Panc1 (cell line): Measurements from ENCODE around the gene ASIC1. TPM values are rescaled to one million over a fixed set of nuclear protein-coding genes. Genes with fewer than 3 reads are reported as not detected.

Source experiments
- ATAC-seq: fragments of 200-7000 bp; cut with Tn5 transposase; 2 replicates; pipeline ENCODE4 v1.9.1; 2020; ENCODE audit warnings: mild to moderate bottlenecking, moderate library complexity
- BruUV-seq: library from RNA; stranded (reverse); fragments of 400-500 nt; replicated peaks from 2 replicates; lab custom pipeline; 2021; lab: Mats Ljungman, UMichigan
- CTCF ChIA-PET: fragments of 300-600 bp; sonication (Branson Sonifier 250); formaldehyde crosslinking; loops from one replicate; lab custom pipeline; 2022; ENCODE audit warnings: antibody characterized with exemption; lab: Charles Lee
- POLR2A ChIA-PET: fragments of 300-600 bp; sonication (Branson Sonifier 250); formaldehyde crosslinking; loops from one replicate; lab custom pipeline; 2022; ENCODE audit warnings: antibody characterized with exemption; lab: Charles Lee
- DNase-seq: peaks from one replicate; pipeline ENCODE4 v3.0.0-alpha.2; 2010; ENCODE audit warnings: low read depth, low spot score
- H3K27ac ChIP-seq: 2 replicates; pipeline ENCODE4 v1.5.1; 2011; ENCODE audit warnings: mild to moderate bottlenecking, low read length, inconsistent platforms
- H3K27me3 ChIP-seq: fragments of 200-500 bp; sonication (Bioruptor generic); 2 replicates; pipeline ENCODE4 v1.6.0; 2014; ENCODE audit warnings: low read length, inconsistent platforms; ENCODE audit not compliant: control insufficient read depth, insufficient read depth
- H3K36me3 ChIP-seq: fragments of 200-500 bp; sonication (Bioruptor generic); 2 replicates; pipeline ENCODE4 v1.5.1; 2014; ENCODE audit warnings: inconsistent platforms, mild to moderate bottlenecking, low read length, moderate library complexity; ENCODE audit not compliant: control insufficient read depth, insufficient read depth
- H3K4me1 ChIP-seq: 2 replicates; pipeline ENCODE4 v1.5.1; 2011; ENCODE audit warnings: inconsistent platforms, mild to moderate bottlenecking, low read length, moderate library complexity; ENCODE audit not compliant: control insufficient read depth, insufficient read depth
- H3K4me3 ChIP-seq, 2 experiments: 2 replicates each; pipeline ENCODE4 v1.5.1; 2011 to 2012; ENCODE audit warnings: low read depth in 2 of 2, low read length in 2 of 2, mild to moderate bottlenecking in 2 of 2, inconsistent platforms in 1 of 2, moderate library complexity in 1 of 2
- H3K9me3 ChIP-seq: fragments of 200-500 bp; sonication (Bioruptor generic); 2 replicates; pipeline ENCODE4 v1.5.1; 2014; ENCODE audit warnings: low read depth, mild to moderate bottlenecking, inconsistent platforms, low read length, moderate library complexity; ENCODE audit not compliant: control insufficient read depth, insufficient read depth
- POLR2AphosphoS5 ChIP-seq: IDR thresholded peaks from 2 replicates; pipeline ENCODE4 v1.6.1; 2012; ENCODE audit warnings: mild to moderate bottlenecking, low read depth, low read length, moderate library complexity
- SIN3A ChIP-seq: IDR thresholded peaks from 2 replicates; pipeline ENCODE4 v1.6.1; 2012; ENCODE audit warnings: low read depth, mild to moderate bottlenecking, low read length, moderate library complexity, borderline replicate concordance; ENCODE audit not compliant: insufficient read depth
- TCF7L2 ChIP-seq: IDR thresholded peaks from 2 replicates; pipeline ENCODE4 v1.6.1; 2011; ENCODE audit warnings: mild to moderate bottlenecking, low read depth, low read length, inconsistent platforms
- in situ Hi-C: cut with HindIII; loops from 2 replicates; pipeline ENCODE4 v1.10.0; 2016; ENCODE audit warnings: low sequenced_read_pairs, low pct_unique_long_range_greater_than_20kb
- intact Hi-C: fragments of 100-400 bp; cut with micrococcal nuclease; formaldehyde crosslinking; loops from one replicate; pipeline ENCODE4 v1.10.0; 2022; ENCODE audit not compliant: unreplicated experiment
- total RNA-seq: library from RNA; stranded (reverse); gene quantifications from one replicate; pipeline ENCODE4 v1.2.1, GENCODE V29; 2021; ENCODE audit not compliant: unreplicated experiment
- TF ChIP-seq, protein P1 (sequence below): fragments of 450-650 bp; IDR thresholded peaks from 2 replicates; pipeline ENCODE4 v1.5.1; 2017; ENCODE audit warnings: mild to moderate bottlenecking
- TF ChIP-seq, protein P2 (sequence below), 2 experiments: IDR thresholded peaks; 2 replicates each; pipeline ENCODE4 v1.6.1; 2011 to 2012; ENCODE audit warnings: low read depth in 2 of 2, control low read depth in 1 of 2, low read length in 1 of 2, mild to moderate bottlenecking in 1 of 2, moderate library complexity in 1 of 2; ENCODE audit not compliant: insufficient read depth in 1 of 2

ASIC1 gene
- total RNA-seq, 1 experiment from 2014 or later = 13.5 TPM

DNA sequence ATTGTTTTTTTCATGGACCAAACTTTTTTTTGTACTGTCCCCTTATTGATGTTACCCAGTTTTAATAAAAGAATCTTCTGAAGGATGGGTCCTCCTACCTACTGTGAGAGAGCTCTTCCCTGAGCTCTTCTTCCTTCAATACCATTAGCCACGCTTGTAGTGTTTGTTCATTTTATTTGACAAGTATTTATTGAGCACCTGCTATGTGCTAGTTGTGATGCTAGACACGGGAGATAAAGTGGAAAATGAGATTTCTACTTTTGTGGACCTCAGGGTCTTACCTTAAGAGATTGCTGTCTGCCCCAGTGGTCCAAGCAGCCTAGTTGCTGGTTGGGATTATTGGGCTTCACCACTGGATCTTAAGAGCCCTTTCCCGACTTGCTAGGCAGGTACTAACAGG is 43.2 kb downstream of the ASIC1 start:
- TF ChIP-seq SIN3A (no peak), POLR2AphosphoS5 (no peak; the same call in 1 of the 2 replicates), TCF7L2 (no peak)
- TF ChIP-seq, protein P1, sequence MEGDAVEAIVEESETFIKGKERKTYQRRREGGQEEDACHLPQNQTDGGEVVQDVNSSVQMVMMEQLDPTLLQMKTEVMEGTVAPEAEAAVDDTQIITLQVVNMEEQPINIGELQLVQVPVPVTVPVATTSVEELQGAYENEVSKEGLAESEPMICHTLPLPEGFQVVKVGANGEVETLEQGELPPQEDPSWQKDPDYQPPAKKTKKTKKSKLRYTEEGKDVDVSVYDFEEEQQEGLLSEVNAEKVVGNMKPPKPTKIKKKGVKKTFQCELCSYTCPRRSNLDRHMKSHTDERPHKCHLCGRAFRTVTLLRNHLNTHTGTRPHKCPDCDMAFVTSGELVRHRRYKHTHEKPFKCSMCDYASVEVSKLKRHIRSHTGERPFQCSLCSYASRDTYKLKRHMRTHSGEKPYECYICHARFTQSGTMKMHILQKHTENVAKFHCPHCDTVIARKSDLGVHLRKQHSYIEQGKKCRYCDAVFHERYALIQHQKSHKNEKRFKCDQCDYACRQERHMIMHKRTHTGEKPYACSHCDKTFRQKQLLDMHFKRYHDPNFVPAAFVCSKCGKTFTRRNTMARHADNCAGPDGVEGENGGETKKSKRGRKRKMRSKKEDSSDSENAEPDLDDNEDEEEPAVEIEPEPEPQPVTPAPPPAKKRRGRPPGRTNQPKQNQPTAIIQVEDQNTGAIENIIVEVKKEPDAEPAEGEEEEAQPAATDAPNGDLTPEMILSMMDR = no peak
- TF ChIP-seq, protein P2, sequence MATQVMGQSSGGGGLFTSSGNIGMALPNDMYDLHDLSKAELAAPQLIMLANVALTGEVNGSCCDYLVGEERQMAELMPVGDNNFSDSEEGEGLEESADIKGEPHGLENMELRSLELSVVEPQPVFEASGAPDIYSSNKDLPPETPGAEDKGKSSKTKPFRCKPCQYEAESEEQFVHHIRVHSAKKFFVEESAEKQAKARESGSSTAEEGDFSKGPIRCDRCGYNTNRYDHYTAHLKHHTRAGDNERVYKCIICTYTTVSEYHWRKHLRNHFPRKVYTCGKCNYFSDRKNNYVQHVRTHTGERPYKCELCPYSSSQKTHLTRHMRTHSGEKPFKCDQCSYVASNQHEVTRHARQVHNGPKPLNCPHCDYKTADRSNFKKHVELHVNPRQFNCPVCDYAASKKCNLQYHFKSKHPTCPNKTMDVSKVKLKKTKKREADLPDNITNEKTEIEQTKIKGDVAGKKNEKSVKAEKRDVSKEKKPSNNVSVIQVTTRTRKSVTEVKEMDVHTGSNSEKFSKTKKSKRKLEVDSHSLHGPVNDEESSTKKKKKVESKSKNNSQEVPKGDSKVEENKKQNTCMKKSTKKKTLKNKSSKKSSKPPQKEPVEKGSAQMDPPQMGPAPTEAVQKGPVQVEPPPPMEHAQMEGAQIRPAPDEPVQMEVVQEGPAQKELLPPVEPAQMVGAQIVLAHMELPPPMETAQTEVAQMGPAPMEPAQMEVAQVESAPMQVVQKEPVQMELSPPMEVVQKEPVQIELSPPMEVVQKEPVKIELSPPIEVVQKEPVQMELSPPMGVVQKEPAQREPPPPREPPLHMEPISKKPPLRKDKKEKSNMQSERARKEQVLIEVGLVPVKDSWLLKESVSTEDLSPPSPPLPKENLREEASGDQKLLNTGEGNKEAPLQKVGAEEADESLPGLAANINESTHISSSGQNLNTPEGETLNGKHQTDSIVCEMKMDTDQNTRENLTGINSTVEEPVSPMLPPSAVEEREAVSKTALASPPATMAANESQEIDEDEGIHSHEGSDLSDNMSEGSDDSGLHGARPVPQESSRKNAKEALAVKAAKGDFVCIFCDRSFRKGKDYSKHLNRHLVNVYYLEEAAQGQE (IDR thresholded peaks at IDR 0.05; ENCODE audit: insufficient read depth in 1 of 2, low read depth in 2 of 2, low read length in 1 of 2) = no peak
- no peak overlapping the region for H3K4me3 ChIP-seq
- H3K27ac ChIP-seq = no peak overlapping the region
- DNase-seq (no peak), ATAC-seq (no peak)
- ChIA-PET POLR2A (interaction anchor here (0.5 to 0.6 kb wide), 2 partner anchors 25 to 72 kb away, joined by 4 to 7 read pairs; no protein-coding TSS in a partner anchor), CTCF (interaction anchor here (0.6 to 2.5 kb wide), 2 partner anchors 11 to 71 kb away, joined by 6 to 12 read pairs; partner anchors contain the start of gene COX14)
- H3K4me1 ChIP-seq = peaks cover 7% of the 10 kb centered on the region; the same call in 1 of the 2 replicates
- no peaks in the 10 kb centered on the region for H3K9me3 ChIP-seq
- H3K27me3 ChIP-seq = no peaks in the 10 kb centered on the region
- peaks cover 3% of the 10 kb centered on the region; the same call in 1 of the 2 replicates for H3K36me3 ChIP-seq
- intact Hi-C loops (no loop called here), in situ Hi-C loops (no loop called here)
- BruUV-seq = no TSS peak

DNA sequence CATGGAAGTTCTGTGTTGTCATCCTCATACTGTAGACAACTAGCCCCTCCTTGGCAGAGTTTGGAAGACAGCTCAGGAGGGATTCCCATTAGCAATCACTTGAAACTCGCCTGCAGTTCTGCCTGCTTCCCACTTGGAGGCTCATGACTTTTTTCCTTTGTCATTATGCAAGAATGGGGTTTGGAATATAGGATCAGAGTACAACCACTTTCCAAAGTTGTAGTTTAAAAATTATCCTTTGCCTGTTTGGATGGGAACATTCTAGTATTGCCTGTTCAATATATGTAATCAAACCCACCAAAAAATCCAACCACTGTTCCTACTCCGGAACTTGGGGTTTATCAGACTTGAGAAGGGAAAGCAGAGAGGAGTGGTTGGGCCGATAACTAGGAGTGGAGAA is 44.3 kb downstream of the ASIC1 start:
- ATAC-seq = peak; percentile 36; the same call in 1 of the 2 replicates
- no peaks in the 10 kb centered on the region for H3K27me3 ChIP-seq
- no TSS peak for BruUV-seq
- no peak overlapping the region for H3K4me3 ChIP-seq
- in situ Hi-C loops = no loop called here
- DNase-seq = no peak
- no peak overlapping the region for H3K27ac ChIP-seq
- H3K9me3 ChIP-seq = no peaks in the 10 kb centered on the region
- intact Hi-C loops = no loop called here
- ChIA-PET CTCF (interaction anchor here (0.7 to 2.5 kb wide), 3 partner anchors 10 to 74 kb away, joined by 4 to 12 read pairs (median 6); partner anchors contain the start of gene COX14), POLR2A (interaction anchor here (0.6 kb wide), 1 partner anchor 274 kb away, joined by 12 read pairs; no protein-coding TSS in a partner anchor)
- peaks cover 3% of the 10 kb centered on the region; the same call in 1 of the 2 replicates for H3K36me3 ChIP-seq
- H3K4me1 ChIP-seq = peaks cover 7% of the 10 kb centered on the region; the same call in 1 of the 2 replicates
- TF ChIP-seq, protein P1 = peak; percentile 64
- TF ChIP-seq POLR2AphosphoS5 (0 out of 2 replicates have a peak, but pooled peaks have one; percentile 19), SIN3A (no peak), TCF7L2 (no peak)
